Mesenchymal stem cell (in vitro differentiated cells and primary cell): ENCODE data around the gene MUC22.
"Not testable (repeated sequence)": the region's sequence is repeated elsewhere in the genome, so short reads cannot be mapped to it uniquely, and the experiment has no call there.

Source experiments
- DNase-seq: peaks from one replicate; pipeline ENCODE4 v3.0.0-alpha.2; 2013
- H2AFZ ChIP-seq: one replicate; pipeline ENCODE4 v1.6.1; 2013; ENCODE audit warnings: low read depth, mild to moderate bottlenecking, control low read depth, inconsistent platforms, low read length, moderate library complexity
- H2AK5ac ChIP-seq: 2 replicates; pipeline ENCODE4 v1.6.1; 2013; ENCODE audit warnings: low read length, moderate library complexity, mild to moderate bottlenecking, inconsistent platforms; ENCODE audit not compliant: severe bottlenecking
- H2BK120ac ChIP-seq: one replicate; pipeline ENCODE4 v1.6.1; 2013; ENCODE audit warnings: low read depth, mild to moderate bottlenecking, inconsistent platforms, low read length, moderate library complexity
- H2BK12ac ChIP-seq, 2 experiments: one replicate each; pipeline ENCODE4 v1.6.1; 2013; ENCODE audit warnings: inconsistent platforms in 2 of 2, low read length in 2 of 2, mild to moderate bottlenecking in 2 of 2, moderate library complexity in 2 of 2, control low read depth in 1 of 2
- H2BK15ac ChIP-seq: one replicate; pipeline ENCODE4 v1.6.1; 2013; ENCODE audit warnings: mild to moderate bottlenecking, low read depth, inconsistent platforms; ENCODE audit not compliant: poor library complexity, severe bottlenecking
- H2BK5ac ChIP-seq: 2 replicates; pipeline ENCODE4 v1.6.1; 2013; ENCODE audit warnings: low read depth, mild to moderate bottlenecking, low read length, control low read depth, inconsistent platforms; ENCODE audit not compliant: poor library complexity, severe bottlenecking
- H3K14ac ChIP-seq, 2 experiments: one replicate each; pipeline ENCODE4 v1.6.1; 2013; ENCODE audit warnings: inconsistent platforms in 2 of 2, low read length in 2 of 2, control low read depth in 1 of 2, mild to moderate bottlenecking in 1 of 2, moderate library complexity in 1 of 2
- H3K18ac ChIP-seq, 2 experiments: one replicate each; pipeline ENCODE4 v1.6.1; 2013; ENCODE audit warnings: inconsistent platforms in 2 of 2, low read length in 2 of 2, control low read depth in 1 of 2, low read depth in 1 of 2, mild to moderate bottlenecking in 1 of 2
- H3K23ac ChIP-seq, 2 experiments: one replicate each; pipeline ENCODE4 v1.6.1; 2013; ENCODE audit warnings: inconsistent platforms in 2 of 2, low read length in 2 of 2, mild to moderate bottlenecking in 2 of 2, moderate library complexity in 2 of 2, control low read depth in 1 of 2
- H3K27ac ChIP-seq: 2 replicates; pipeline ENCODE4 v1.5.1; 2013; ENCODE audit warnings: mild to moderate bottlenecking, moderate library complexity, low read length, control low read depth, inconsistent platforms; ENCODE audit not compliant: poor library complexity, severe bottlenecking
- H3K27me3 ChIP-seq, 2 experiments: 2 replicates each; pipeline versions ENCODE4 v1.6.1 to v1.7.0; 2013; ENCODE audit warnings: low read length in 2 of 2, mild to moderate bottlenecking in 2 of 2, moderate library complexity in 2 of 2, control low read depth in 1 of 2, inconsistent platforms in 1 of 2; ENCODE audit not compliant: control insufficient read depth in 1 of 2, insufficient read depth in 1 of 2
- H3K36me3 ChIP-seq, 2 experiments: 2 replicates each; pipeline versions ENCODE4 v1.6.1 to v1.7.0; 2013; ENCODE audit warnings: low read length in 2 of 2, control low read depth in 1 of 2, inconsistent platforms in 1 of 2, low read depth in 1 of 2, mild to moderate bottlenecking in 1 of 2; ENCODE audit not compliant: insufficient read depth in 2 of 2, control insufficient read depth in 1 of 2
- H3K4ac ChIP-seq, 2 experiments: one replicate each; pipeline ENCODE4 v1.6.1; 2013; ENCODE audit warnings: inconsistent platforms in 2 of 2, low read length in 2 of 2, mild to moderate bottlenecking in 2 of 2, moderate library complexity in 2 of 2, control low read depth in 1 of 2, low read depth in 1 of 2
- H3K4me1 ChIP-seq: 2 replicates; pipeline ENCODE4 v1.6.1; 2013; ENCODE audit warnings: low read depth, low read length, control low read depth; ENCODE audit not compliant: control insufficient read depth, insufficient read depth
- H3K4me2 ChIP-seq: 2 replicates; pipeline ENCODE4 v1.6.1; 2013; ENCODE audit warnings: low read length, mild to moderate bottlenecking, inconsistent platforms; ENCODE audit not compliant: poor library complexity, severe bottlenecking
- H3K4me3 ChIP-seq, 2 experiments: 2 replicates each; pipeline versions ENCODE4 v1.5.1 to v1.7.0; 2013; ENCODE audit warnings: low read length in 2 of 2, mild to moderate bottlenecking in 2 of 2, control low read depth in 1 of 2, low read depth in 1 of 2; ENCODE audit not compliant: insufficient read depth in 1 of 2
- H3K79me1 ChIP-seq: replicated peaks from 2 replicates; pipeline ENCODE4 v1.6.1; 2013; ENCODE audit warnings: mild to moderate bottlenecking, control low read depth, low read length, inconsistent platforms; ENCODE audit not compliant: poor library complexity, severe bottlenecking
- H3K9ac ChIP-seq: 2 replicates; pipeline ENCODE4 v1.7.0; 2013; ENCODE audit warnings: mild to moderate bottlenecking, low read length, moderate library complexity
- H3K9me3 ChIP-seq: 2 replicates; pipeline ENCODE4 v1.7.0; 2013; ENCODE audit warnings: mild to moderate bottlenecking, low read length; ENCODE audit not compliant: control insufficient read depth
- H4K8ac ChIP-seq: one replicate; pipeline ENCODE4 v1.6.1; 2013; ENCODE audit warnings: inconsistent platforms, mild to moderate bottlenecking, low read length, moderate library complexity
- H4K91ac ChIP-seq: one replicate; pipeline ENCODE4 v1.6.1; 2013; ENCODE audit warnings: mild to moderate bottlenecking, low read length, inconsistent platforms
- WGBS: methylation state at CpG from one replicate; pipeline ENCODE4 v1.1.7; 2013; ENCODE audit warnings: mixed read lengths; 5-methylcytosine and 5-hydroxymethylcytosine counted together

Gene MUC22

DNA sequence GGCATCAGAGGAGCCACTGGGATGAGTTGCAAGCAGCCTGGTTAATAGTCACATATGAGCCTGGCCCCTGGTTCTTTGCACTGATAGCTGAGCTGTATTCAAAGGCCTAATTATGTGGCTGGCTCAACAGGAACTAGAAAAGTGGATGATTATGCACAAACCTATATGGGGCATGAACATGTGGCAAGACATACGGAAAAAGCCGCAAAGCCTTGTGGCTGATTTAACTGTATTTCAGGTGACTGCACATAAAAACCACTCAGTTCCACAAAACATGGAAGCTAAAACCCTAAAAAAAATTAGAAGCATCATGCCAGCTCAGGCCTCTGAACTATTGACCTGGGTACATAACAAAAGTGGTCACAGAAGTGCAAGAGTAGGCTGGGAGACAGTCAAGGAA lies 13.0 kb upstream of the MUC22 start:
- H3K36me3 ChIP-seq: no peaks in the 10 kb centered on the region
- no peak overlapping the region for H3K4me3 ChIP-seq
- H3K9ac ChIP-seq: no peak overlapping the region
- no peak overlapping the region for H4K8ac ChIP-seq
- no peak overlapping the region for H2BK15ac ChIP-seq
- H4K91ac ChIP-seq: no peak overlapping the region
- H3K79me1 ChIP-seq: no peaks in the 10 kb centered on the region
- DNase-seq: no peak
- no peak overlapping the region for H3K4me2 ChIP-seq
- H3K4me1 ChIP-seq: no peaks in the 10 kb centered on the region
- H2AK5ac ChIP-seq: no peak overlapping the region
- no peak overlapping the region for H2BK120ac ChIP-seq
- H3K18ac ChIP-seq: no peak overlapping the region
- H3K27me3 ChIP-seq: peaks cover 0 to 2% of the 10 kb centered on the region in 2 experiments
- H3K14ac ChIP-seq: no peak overlapping the region
- no peak overlapping the region for H3K27ac ChIP-seq
- no peak overlapping the region for H3K23ac ChIP-seq
- H2AFZ ChIP-seq: no peak overlapping the region
- H2BK12ac ChIP-seq: no peak overlapping the region
- 97% methylated on average over 2 of the region's 2 CpGs for WGBS
- no peak overlapping the region for H3K4ac ChIP-seq
- no peak overlapping the region for H2BK5ac ChIP-seq
- H3K9me3 ChIP-seq: no peaks in the 10 kb centered on the region

DNA sequence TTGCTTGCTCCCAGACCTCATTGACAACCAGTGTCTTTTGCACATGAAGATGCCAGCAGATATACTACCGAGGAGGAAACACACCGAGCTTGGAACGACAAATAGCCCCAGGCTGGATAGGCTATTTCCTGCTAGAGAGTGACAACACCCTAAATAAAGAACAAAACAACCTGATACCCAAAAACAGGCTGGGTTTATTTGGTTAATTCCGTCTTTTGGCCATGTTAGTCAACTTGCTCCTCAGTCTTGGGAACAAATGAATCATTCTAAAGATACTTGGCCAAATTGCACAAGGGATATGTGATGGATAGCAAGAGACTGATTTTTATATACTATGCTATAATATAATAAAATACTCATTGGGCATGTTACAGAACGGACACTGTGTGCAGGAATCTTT lies 11.5 kb upstream of the MUC22 start:
- no peak overlapping the region for H3K14ac ChIP-seq
- 74% methylated on average over 5 of the region's 5 CpGs for WGBS
- no peak overlapping the region for H3K4me2 ChIP-seq
- no peak for DNase-seq
- no peaks in the 10 kb centered on the region for H3K9me3 ChIP-seq
- H3K4me1 ChIP-seq: no peaks in the 10 kb centered on the region
- H3K18ac ChIP-seq: no peak overlapping the region
- H2BK120ac ChIP-seq: no peak overlapping the region
- no peak overlapping the region for H3K9ac ChIP-seq
- no peak overlapping the region for H2BK5ac ChIP-seq
- H2AK5ac ChIP-seq: no peak overlapping the region
- H3K36me3 ChIP-seq: no peaks in the 10 kb centered on the region
- no peak overlapping the region for H2BK12ac ChIP-seq
- no peak overlapping the region for H3K27ac ChIP-seq
- peaks cover 0 to 2% of the 10 kb centered on the region in 2 experiments for H3K27me3 ChIP-seq
- no peak overlapping the region for H3K4me3 ChIP-seq
- H4K8ac ChIP-seq: no peak overlapping the region
- H3K4ac ChIP-seq: no peak overlapping the region
- no peak overlapping the region for H4K91ac ChIP-seq
- no peak overlapping the region for H2BK15ac ChIP-seq
- no peak overlapping the region for H2AFZ ChIP-seq
- H3K79me1 ChIP-seq: no peaks in the 10 kb centered on the region
- H3K23ac ChIP-seq: no peak overlapping the region

- DNase-seq, H3K36me3 ChIP-seq, H3K27me3 ChIP-seq, H3K4me3 ChIP-seq, H3K9me3 ChIP-seq, H2BK12ac ChIP-seq, H3K79me1 ChIP-seq, H2BK15ac ChIP-seq, H3K14ac ChIP-seq, H2BK5ac ChIP-seq, H3K23ac ChIP-seq, H4K91ac ChIP-seq, H3K4ac ChIP-seq, H3K27ac ChIP-seq, H3K18ac ChIP-seq, H2AK5ac ChIP-seq, H2AFZ ChIP-seq, H2BK120ac ChIP-seq, H3K9ac ChIP-seq, H3K4me1 ChIP-seq, H4K8ac ChIP-seq, H3K4me2 ChIP-seq: not testable (repeated sequence)
- WGBS: 90% methylated on average over 20 of the region's 39 CpGs
Observed at GRCh38 chr6:31000067-31000860, 10.0 kb upstream of the MUC22 start.

- no peak overlapping the region for H4K8ac ChIP-seq
- H3K14ac ChIP-seq: no peak overlapping the region
- no peak overlapping the region for H3K4ac ChIP-seq
- H3K4me2 ChIP-seq: no peak overlapping the region
- WGBS: 90% methylated on average over 13 of the region's 13 CpGs
- H2BK12ac ChIP-seq: no peak overlapping the region
- H3K9ac ChIP-seq: no peak overlapping the region
- H3K79me1 ChIP-seq: no peaks in the 10 kb centered on the region
- no peak overlapping the region for H2AFZ ChIP-seq
- no peak overlapping the region for H2BK5ac ChIP-seq
- no peaks in the 10 kb centered on the region for H3K9me3 ChIP-seq
- H2AK5ac ChIP-seq: no peak overlapping the region
- no peak overlapping the region for H2BK15ac ChIP-seq
- H4K91ac ChIP-seq: no peak overlapping the region
- H2BK120ac ChIP-seq: no peak overlapping the region
- DNase-seq: no peak
- no peak overlapping the region for H3K23ac ChIP-seq
- no peak overlapping the region for H3K27ac ChIP-seq
- peaks cover 0 to 2% of the 10 kb centered on the region in 2 experiments for H3K27me3 ChIP-seq
- no peaks in the 10 kb centered on the region for H3K4me1 ChIP-seq
- no peaks in the 10 kb centered on the region for H3K36me3 ChIP-seq
- no peak overlapping the region for H3K18ac ChIP-seq
- H3K4me3 ChIP-seq: no peak overlapping the region
Observed at GRCh38 chr6:31001281-31001888, 8.9 kb upstream of the MUC22 start.
